WTC11 (cell line): ENCODE results near the gene CHORDC1. TPM values are rescaled to one million over a fixed set of nuclear protein-coding genes. Genes with fewer than 3 reads are reported as not detected.
A peak's percentile ranks its signal among the peaks of the same experiment; 100 is the strongest.

Source experiments
- ATAC-seq: fragments of 200-7000 bp; cut with Tn5 transposase; 2 replicates; pipeline ENCODE4 v1.10.0; 2021; ENCODE audit warnings: mild to moderate bottlenecking, moderate library complexity
- Bru-seq: library from RNA; stranded (reverse); fragments of 400-500 nt; gene quantifications from one replicate; lab custom pipeline; 2021; lab: Mats Ljungman, UMichigan
- CTCF ChIA-PET: fragments of 300-600 bp; sonication (Branson Sonifier 250); formaldehyde crosslinking; loops from one replicate; lab custom pipeline; 2021; ENCODE audit warnings: antibody characterized with exemption; lab: Charles Lee
- POLR2A ChIA-PET: fragments of 350-600 bp; sonication (Branson Sonifier 250); formaldehyde crosslinking; loops from one replicate; lab custom pipeline; 2021; ENCODE audit warnings: antibody characterized with exemption; lab: Charles Lee
- DNase-seq: peaks from one replicate; pipeline ENCODE4 v3.0.0; 2021; ENCODE audit warnings: low spot score
- H3K27ac Mint-ChIP-seq: 2 replicates; pipeline ENCODE4 v1.8.0; 2021; ENCODE audit warnings: mixed read lengths
- H3K27me3 Mint-ChIP-seq: 2 replicates; pipeline ENCODE4 v1.8.0; 2021; ENCODE audit warnings: low read depth, mild to moderate bottlenecking, moderate library complexity, mixed read lengths
- H3K36me3 Mint-ChIP-seq: 2 replicates; pipeline ENCODE4 v1.8.0; 2021; ENCODE audit warnings: mixed read lengths
- H3K4me1 Mint-ChIP-seq: 2 replicates; pipeline ENCODE4 v1.8.0; 2022; ENCODE audit warnings: mixed read lengths
- H3K4me3 Mint-ChIP-seq: 2 replicates; pipeline ENCODE4 v1.8.0; 2021; ENCODE audit warnings: mild to moderate bottlenecking, moderate library complexity, mixed read lengths
- H3K9me3 Mint-ChIP-seq: 2 replicates; pipeline ENCODE4 v1.8.0; 2021; ENCODE audit warnings: mixed read lengths
- CREB1 ChIP-seq: sonication (generic); formaldehyde crosslinking; IDR thresholded peaks from 2 replicates; pipeline ENCODE4 v1.8.0; 2023; ENCODE audit warnings: mild to moderate bottlenecking, missing genetic modification reagents
- CREM ChIP-seq: sonication (generic); formaldehyde crosslinking; IDR thresholded peaks from 2 replicates; pipeline ENCODE4 v1.8.1; 2022; ENCODE audit warnings: mild to moderate bottlenecking, missing genetic modification reagents, moderate library complexity
- ESRRA ChIP-seq: sonication (generic); formaldehyde crosslinking; IDR thresholded peaks from 2 replicates; pipeline ENCODE4 v1.8.1; 2022; ENCODE audit warnings: mild to moderate bottlenecking, missing genetic modification reagents, borderline replicate concordance
- FOXP1 ChIP-seq: sonication (generic); formaldehyde crosslinking; IDR thresholded peaks from 2 replicates; pipeline ENCODE4 v1.8.0; 2022; ENCODE audit warnings: missing genetic modification reagents, mild to moderate bottlenecking, moderate library complexity, borderline replicate concordance
- JAZF1 ChIP-seq: fragments of 250-450 bp; sonication (Bioruptor Pico); IDR thresholded peaks from 2 replicates; pipeline ENCODE4 v1.9.0; 2021; ENCODE audit warnings: moderate library complexity, mild to moderate bottlenecking, inconsistent platforms
- JUN ChIP-seq: sonication (generic); formaldehyde crosslinking; IDR thresholded peaks from 2 replicates; pipeline ENCODE4 v1.8.0; 2023; ENCODE audit warnings: mild to moderate bottlenecking, missing genetic modification reagents
- MAX ChIP-seq: sonication (generic); formaldehyde crosslinking; IDR thresholded peaks from 2 replicates; pipeline ENCODE4 v1.8.0; 2022; ENCODE audit warnings: mild to moderate bottlenecking, missing genetic modification reagents
- MXD4 ChIP-seq: fragments of 250-450 bp; sonication (Bioruptor Pico); IDR thresholded peaks from 2 replicates; pipeline ENCODE4 v1.8.0; 2021; ENCODE audit warnings: mild to moderate bottlenecking, moderate library complexity, borderline replicate concordance
- NR1H2 ChIP-seq: sonication (generic); formaldehyde crosslinking; IDR thresholded peaks from 2 replicates; pipeline ENCODE4 v1.9.0; 2021; ENCODE audit warnings: mild to moderate bottlenecking, moderate library complexity, missing genetic modification reagents
- OVOL2 ChIP-seq: fragments of 250-450 bp; sonication (Bioruptor Pico); IDR thresholded peaks from 2 replicates; pipeline ENCODE4 v1.9.0; 2021; ENCODE audit warnings: mild to moderate bottlenecking, borderline replicate concordance
- RELA ChIP-seq: sonication (generic); formaldehyde crosslinking; IDR thresholded peaks from 2 replicates; pipeline ENCODE4 v1.8.1; 2022; ENCODE audit warnings: missing genetic modification reagents, mild to moderate bottlenecking, borderline replicate concordance
- SP1 ChIP-seq: sonication (generic); formaldehyde crosslinking; conservative IDR thresholded peaks from 2 replicates; pipeline ENCODE4 v1.8.1; 2022; ENCODE audit warnings: missing genetic modification reagents
- TEAD4 ChIP-seq: sonication (generic); formaldehyde crosslinking; IDR thresholded peaks from 2 replicates; pipeline ENCODE4 v1.8.0; 2022; ENCODE audit warnings: mild to moderate bottlenecking, missing genetic modification reagents
- USF2 ChIP-seq: sonication (generic); formaldehyde crosslinking; IDR thresholded peaks from 2 replicates; pipeline ENCODE4 v1.8.1; 2023; ENCODE audit warnings: mild to moderate bottlenecking, missing genetic modification reagents, moderate library complexity
- ZBTB43 ChIP-seq: sonication (generic); formaldehyde crosslinking; IDR thresholded peaks from 2 replicates; pipeline ENCODE4 v1.8.1; 2023; ENCODE audit warnings: mild to moderate bottlenecking, missing genetic modification reagents
- ZNF121 ChIP-seq: sonication (generic); formaldehyde crosslinking; IDR thresholded peaks from 2 replicates; pipeline ENCODE4 v1.8.0; 2023; ENCODE audit warnings: missing genetic modification reagents
- long read RNA-seq, 3 experiments: library from RNA in 1 of 3; library from capped mRNA in 1 of 3; library from polyadenylated mRNA in 1 of 3; unstranded in 2 of 3; stranded (forward) in 1 of 3; transcript quantifications; one replicate each; pipeline ENCODE4 v2.0.0, GENCODE V29; 2021
- total RNA-seq: library from RNA; stranded (reverse); gene quantifications from 3 replicates; pipeline ENCODE4 v1.2.3, GENCODE V29; 2021
- TF ChIP-seq, protein P1 (sequence below): sonication (generic); formaldehyde crosslinking; IDR thresholded peaks from 2 replicates; pipeline ENCODE4 v1.8.1; 2022; ENCODE audit warnings: mild to moderate bottlenecking, moderate library complexity, missing genetic modification reagents
- TF ChIP-seq, protein P2 (sequence below): sonication (generic); formaldehyde crosslinking; conservative IDR thresholded peaks from 2 replicates; pipeline ENCODE4 v1.8.1; 2022; ENCODE audit warnings: mild to moderate bottlenecking, missing genetic modification reagents
- TF ChIP-seq, protein P3 (sequence below): fragments of 250-450 bp; sonication (Bioruptor Pico); IDR thresholded peaks from 2 replicates; pipeline ENCODE4 v1.9.0; 2021; ENCODE audit warnings: mild to moderate bottlenecking
- TF ChIP-seq, protein P4 (sequence below): fragments of 200-600 bp; IDR thresholded peaks from 2 replicates; pipeline ENCODE4 v1.8.0; 2022; ENCODE audit warnings: antibody characterized with exemption
- TF ChIP-seq, protein P5 (sequence below): sonication (generic); formaldehyde crosslinking; IDR thresholded peaks from 2 replicates; pipeline ENCODE4 v1.8.0; 2023; ENCODE audit warnings: missing genetic modification reagents, mild to moderate bottlenecking, borderline replicate concordance
- TF ChIP-seq, protein P6 (sequence below): sonication (generic); formaldehyde crosslinking; IDR thresholded peaks from 2 replicates; pipeline ENCODE4 v1.8.1; 2023; ENCODE audit warnings: mild to moderate bottlenecking, moderate library complexity, missing genetic modification reagents

Gene CHORDC1
- 71.8 to 83.4 TPM (median 74.0 TPM) in 3 replicates for total RNA-seq
- Bru-seq, nascent RNA = percentile 97 among the genes with signal in this experiment
- long read RNA-seq, experiment 1, full-length matches to known transcripts = 223 of 276 reads
- long read RNA-seq, experiment 1, partial matches to known transcripts = 12 of 276 reads
- long read RNA-seq, experiment 1, other reads (novel, unspliced or antisense) = 41 of 276 reads
- long read RNA-seq, experiment 2, transcript CHORDC1-201 (11 exons, 2,654 nt) = major isoform, 44 of 98 reads
- long read RNA-seq, experiment 2, partial matches to known transcripts = 8 of 98 reads
- long read RNA-seq, experiment 2, other reads (novel, unspliced or antisense) = 41 of 98 reads
- long read RNA-seq, experiment 3, transcript CHORDC1-201 (11 exons, 2,654 nt) = major isoform, 187 of 207 reads
- long read RNA-seq, experiment 3, partial matches to known transcripts = 5 of 207 reads
- long read RNA-seq, experiment 3, other reads (novel, unspliced or antisense) = 13 of 207 reads

DNA sequence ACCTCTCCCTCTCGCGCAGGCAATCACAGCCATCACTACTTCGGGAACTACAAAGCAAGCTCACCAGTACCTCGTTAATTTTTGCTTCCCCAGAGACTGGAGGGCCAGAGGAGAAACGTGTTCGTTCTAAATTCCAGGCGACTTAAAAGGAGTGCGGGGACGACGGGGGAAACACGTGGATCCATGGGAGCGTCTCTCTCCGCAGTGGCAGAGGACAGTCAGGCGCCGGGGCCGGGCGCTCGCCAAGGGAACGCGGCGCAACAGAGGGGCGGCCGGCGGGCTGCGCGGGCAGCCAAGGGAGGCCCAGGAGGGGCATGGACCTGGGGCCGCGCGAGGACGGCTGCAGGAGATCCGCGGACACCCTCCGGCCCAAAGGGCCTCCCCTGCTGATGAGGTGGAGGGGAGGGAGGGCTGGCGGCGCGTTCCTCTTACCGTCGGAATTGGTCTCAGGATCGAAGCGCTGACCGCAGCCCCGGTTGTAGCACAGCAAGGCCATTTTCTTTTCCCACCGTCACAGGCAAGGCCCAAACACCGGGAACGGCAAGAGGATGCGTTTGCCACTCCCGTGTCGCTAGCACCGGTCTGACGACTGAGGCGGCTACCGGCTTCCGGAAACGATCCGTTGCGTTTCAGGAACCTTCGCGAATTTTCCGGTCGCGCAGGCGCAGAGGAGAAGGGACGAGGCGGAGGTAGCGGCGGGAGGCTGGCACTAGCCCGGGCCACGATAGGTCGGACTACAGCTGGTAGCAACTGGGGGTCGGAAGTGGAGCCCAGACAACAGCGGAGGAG lies at the start of gene CHORDC1:
TSS of gene CHORDC1 (minus strand) at position 591 of the 789 bp plus-strand sequence. CDS start at position 496, 95 bp downstream.
- H3K4me3 Mint-ChIP-seq = peak within 1 kb of the TSS; percentile 93
- DNase-seq (peak; percentile 88), ATAC-seq (peak; percentile 89)
- CTCF ChIA-PET = no interaction called here
- H3K27ac Mint-ChIP-seq = peak within 1 kb of the TSS; percentile 91
- H3K4me1 Mint-ChIP-seq = peaks cover 56% of the 10 kb centered on the region
- POLR2A ChIA-PET = interaction anchor here (1.2 kb wide), 1 partner anchor 18 kb away, joined by 3 read pairs; no protein-coding TSS in a partner anchor
- H3K27me3 Mint-ChIP-seq = no peaks in the 10 kb centered on the region
- H3K9me3 Mint-ChIP-seq = peaks cover 13% of the 10 kb centered on the region
- peaks cover 20% of the 10 kb centered on the region for H3K36me3 Mint-ChIP-seq
- TF ChIP-seq USF2 (CRISPR knock-in tag) (no peak), MXD4 (CRISPR knock-in tag) (no peak), ESRRA (CRISPR knock-in tag) (no peak; the same call in 1 of the 2 replicates), RELA (CRISPR knock-in tag) (no peak), SP1 (CRISPR knock-in tag) (0 out of 2 replicates have a peak, but pooled peaks have one; percentile 58), MAX (CRISPR knock-in tag) (peak; percentile 59), CREM (peak; percentile 83), TEAD4 (CRISPR knock-in tag) (no peak), NR1H2 (no peak), ZBTB43 (CRISPR knock-in tag) (peak; percentile 54; the same call in 1 of the 2 replicates), JUN (CRISPR knock-in tag) (0 out of 2 replicates have a peak, but pooled peaks have one; percentile 15), ZNF121 (peak; percentile 67), CREB1 (CRISPR knock-in tag) (no peak), OVOL2 (no peak), JAZF1 (CRISPR knock-in tag) (no peak), FOXP1 (CRISPR knock-in tag) (peak; percentile 82)
- TF ChIP-seq, protein P1, sequence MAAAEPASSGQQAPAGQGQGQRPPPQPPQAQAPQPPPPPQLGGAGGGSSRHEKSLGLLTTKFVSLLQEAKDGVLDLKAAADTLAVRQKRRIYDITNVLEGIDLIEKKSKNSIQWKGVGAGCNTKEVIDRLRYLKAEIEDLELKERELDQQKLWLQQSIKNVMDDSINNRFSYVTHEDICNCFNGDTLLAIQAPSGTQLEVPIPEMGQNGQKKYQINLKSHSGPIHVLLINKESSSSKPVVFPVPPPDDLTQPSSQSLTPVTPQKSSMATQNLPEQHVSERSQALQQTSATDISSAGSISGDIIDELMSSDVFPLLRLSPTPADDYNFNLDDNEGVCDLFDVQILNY (CRISPR knock-in tag) = peak; percentile 50; the same call in 1 of the 2 replicates
- TF ChIP-seq, protein P2, sequence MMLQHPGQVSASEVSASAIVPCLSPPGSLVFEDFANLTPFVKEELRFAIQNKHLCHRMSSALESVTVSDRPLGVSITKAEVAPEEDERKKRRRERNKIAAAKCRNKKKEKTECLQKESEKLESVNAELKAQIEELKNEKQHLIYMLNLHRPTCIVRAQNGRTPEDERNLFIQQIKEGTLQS (CRISPR knock-in tag) = no peak
- TF ChIP-seq, protein P3, sequence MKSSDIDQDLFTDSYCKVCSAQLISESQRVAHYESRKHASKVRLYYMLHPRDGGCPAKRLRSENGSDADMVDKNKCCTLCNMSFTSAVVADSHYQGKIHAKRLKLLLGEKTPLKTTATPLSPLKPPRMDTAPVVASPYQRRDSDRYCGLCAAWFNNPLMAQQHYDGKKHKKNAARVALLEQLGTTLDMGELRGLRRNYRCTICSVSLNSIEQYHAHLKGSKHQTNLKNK = no peak
- TF ChIP-seq, protein P4, sequence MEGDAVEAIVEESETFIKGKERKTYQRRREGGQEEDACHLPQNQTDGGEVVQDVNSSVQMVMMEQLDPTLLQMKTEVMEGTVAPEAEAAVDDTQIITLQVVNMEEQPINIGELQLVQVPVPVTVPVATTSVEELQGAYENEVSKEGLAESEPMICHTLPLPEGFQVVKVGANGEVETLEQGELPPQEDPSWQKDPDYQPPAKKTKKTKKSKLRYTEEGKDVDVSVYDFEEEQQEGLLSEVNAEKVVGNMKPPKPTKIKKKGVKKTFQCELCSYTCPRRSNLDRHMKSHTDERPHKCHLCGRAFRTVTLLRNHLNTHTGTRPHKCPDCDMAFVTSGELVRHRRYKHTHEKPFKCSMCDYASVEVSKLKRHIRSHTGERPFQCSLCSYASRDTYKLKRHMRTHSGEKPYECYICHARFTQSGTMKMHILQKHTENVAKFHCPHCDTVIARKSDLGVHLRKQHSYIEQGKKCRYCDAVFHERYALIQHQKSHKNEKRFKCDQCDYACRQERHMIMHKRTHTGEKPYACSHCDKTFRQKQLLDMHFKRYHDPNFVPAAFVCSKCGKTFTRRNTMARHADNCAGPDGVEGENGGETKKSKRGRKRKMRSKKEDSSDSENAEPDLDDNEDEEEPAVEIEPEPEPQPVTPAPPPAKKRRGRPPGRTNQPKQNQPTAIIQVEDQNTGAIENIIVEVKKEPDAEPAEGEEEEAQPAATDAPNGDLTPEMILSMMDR = no peak
- TF ChIP-seq, protein P5, sequence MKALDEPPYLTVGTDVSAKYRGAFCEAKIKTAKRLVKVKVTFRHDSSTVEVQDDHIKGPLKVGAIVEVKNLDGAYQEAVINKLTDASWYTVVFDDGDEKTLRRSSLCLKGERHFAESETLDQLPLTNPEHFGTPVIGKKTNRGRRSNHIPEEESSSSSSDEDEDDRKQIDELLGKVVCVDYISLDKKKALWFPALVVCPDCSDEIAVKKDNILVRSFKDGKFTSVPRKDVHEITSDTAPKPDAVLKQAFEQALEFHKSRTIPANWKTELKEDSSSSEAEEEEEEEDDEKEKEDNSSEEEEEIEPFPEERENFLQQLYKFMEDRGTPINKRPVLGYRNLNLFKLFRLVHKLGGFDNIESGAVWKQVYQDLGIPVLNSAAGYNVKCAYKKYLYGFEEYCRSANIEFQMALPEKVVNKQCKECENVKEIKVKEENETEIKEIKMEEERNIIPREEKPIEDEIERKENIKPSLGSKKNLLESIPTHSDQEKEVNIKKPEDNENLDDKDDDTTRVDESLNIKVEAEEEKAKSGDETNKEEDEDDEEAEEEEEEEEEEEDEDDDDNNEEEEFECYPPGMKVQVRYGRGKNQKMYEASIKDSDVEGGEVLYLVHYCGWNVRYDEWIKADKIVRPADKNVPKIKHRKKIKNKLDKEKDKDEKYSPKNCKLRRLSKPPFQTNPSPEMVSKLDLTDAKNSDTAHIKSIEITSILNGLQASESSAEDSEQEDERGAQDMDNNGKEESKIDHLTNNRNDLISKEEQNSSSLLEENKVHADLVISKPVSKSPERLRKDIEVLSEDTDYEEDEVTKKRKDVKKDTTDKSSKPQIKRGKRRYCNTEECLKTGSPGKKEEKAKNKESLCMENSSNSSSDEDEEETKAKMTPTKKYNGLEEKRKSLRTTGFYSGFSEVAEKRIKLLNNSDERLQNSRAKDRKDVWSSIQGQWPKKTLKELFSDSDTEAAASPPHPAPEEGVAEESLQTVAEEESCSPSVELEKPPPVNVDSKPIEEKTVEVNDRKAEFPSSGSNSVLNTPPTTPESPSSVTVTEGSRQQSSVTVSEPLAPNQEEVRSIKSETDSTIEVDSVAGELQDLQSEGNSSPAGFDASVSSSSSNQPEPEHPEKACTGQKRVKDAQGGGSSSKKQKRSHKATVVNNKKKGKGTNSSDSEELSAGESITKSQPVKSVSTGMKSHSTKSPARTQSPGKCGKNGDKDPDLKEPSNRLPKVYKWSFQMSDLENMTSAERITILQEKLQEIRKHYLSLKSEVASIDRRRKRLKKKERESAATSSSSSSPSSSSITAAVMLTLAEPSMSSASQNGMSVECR (CRISPR knock-in tag) = peak; percentile 23; the same call in 1 of the 2 replicates
- TF ChIP-seq, protein P6, sequence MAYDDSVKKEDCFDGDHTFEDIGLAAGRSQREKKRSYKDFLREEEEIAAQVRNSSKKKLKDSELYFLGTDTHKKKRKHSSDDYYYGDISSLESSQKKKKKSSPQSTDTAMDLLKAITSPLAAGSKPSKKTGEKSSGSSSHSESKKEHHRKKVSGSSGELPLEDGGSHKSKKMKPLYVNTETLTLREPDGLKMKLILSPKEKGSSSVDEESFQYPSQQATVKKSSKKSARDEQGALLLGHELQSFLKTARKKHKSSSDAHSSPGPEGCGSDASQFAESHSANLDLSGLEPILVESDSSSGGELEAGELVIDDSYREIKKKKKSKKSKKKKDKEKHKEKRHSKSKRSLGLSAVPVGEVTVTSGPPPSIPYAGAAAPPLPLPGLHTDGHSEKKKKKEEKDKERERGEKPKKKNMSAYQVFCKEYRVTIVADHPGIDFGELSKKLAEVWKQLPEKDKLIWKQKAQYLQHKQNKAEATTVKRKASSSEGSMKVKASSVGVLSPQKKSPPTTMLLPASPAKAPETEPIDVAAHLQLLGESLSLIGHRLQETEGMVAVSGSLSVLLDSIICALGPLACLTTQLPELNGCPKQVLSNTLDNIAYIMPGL (CRISPR knock-in tag) = peak; percentile 79
